Measurements from ENCODE around the gene CDC73.
"Not testable (repeated sequence)": the region's sequence is repeated elsewhere in the genome, so short reads cannot be mapped to it uniquely, and the experiment has no call there.

The CDC73 gene

DNA sequence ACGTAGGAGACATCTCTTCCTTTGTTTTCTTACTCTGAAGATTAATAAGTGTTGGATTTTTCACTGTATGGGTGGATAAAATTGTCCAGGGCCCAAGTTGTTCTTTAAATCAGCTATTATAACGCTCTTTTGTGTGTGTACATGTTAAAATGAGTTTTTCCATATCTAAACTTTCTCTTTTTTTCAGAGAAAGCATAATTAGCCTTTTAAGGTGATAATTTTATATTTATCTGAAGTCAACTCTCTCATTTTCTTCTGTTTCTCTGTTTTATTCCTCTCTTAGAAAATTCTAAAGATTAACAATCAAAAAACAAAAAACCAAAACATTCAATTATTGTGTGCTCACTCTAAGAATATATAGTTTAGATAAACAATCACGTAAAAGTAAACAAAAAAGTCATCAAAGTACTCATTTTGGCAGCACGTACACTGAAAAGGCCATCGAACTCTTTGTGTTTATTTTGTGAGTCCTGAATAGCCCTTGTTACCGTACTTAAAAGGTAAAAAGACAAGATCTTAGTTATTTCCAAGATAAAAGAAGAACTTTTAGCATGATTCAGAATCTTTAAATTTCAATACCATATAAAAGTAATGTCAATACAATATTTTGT is 7.2 kb upstream of the CDC73 start:
- no peak for DNase-seq

DNA sequence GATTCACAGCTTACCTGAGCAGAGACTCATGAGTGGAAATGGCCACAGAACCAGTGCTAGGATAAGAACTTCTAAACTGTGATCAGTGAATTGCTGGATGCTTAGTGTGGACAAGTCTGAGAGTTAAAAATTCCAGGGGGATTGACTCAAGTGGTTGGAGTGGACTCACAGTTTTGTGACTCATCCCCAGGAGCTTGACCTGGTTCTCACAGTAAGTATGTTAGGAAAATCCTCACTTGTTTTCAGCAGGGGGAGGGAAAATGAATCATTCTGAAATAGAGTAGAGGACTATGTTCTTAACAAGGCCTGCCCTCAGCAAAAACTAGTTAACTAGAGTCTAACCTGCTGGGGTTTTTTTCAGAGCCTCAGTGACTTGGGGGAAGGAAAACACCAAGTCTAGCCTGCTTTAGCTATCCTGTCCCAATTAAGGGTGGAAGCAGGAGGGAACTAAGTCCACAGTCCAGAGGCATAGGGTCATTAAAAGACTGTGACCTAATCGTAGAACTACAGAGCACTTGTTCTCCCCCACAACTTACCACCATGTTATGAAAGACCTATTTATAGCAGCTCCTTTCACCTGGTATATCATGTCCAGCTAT is 6.1 kb upstream of the CDC73 start:
- no peak for DNase-seq

DNA sequence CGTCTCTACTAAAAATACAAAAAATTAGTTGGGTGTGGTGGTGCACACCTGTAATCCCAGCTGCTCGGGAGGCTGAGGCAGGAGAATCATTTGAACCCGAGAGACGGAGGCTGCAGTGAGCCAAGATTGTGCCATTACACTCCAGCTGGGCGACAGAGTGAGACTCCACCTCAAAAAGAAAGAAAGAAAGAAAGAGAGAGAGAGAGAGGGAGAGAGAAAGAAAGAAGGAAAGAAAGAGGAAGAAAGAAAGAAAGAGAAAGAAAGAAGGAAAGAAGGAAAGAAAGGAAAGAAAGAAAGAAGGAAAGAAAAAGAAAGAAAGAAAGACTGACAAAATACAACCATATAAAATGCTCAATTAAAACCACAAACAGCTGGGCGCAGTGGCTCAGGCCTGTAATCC is 4.7 kb upstream of the CDC73 start:
- DNase-seq: not testable (repeated sequence)

DNA sequence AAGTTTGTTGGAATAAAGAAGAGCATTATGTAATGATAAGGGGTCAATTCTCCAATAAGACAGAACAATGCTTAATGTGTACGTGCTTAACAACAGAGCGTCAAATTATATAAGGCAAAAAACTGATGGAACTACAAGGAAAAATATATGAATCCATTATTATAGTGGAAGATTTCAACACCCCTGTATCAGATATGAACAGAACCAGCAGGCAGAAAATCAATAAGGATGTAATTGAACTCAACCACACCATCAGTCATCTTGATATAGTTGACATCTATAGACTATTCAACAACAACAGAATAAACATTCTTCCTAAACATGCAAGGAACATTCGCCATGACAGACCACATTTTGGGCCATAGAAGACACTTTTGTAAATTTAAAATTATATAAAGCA is 3.6 kb upstream of the CDC73 start:
- no peak for DNase-seq

DNA sequence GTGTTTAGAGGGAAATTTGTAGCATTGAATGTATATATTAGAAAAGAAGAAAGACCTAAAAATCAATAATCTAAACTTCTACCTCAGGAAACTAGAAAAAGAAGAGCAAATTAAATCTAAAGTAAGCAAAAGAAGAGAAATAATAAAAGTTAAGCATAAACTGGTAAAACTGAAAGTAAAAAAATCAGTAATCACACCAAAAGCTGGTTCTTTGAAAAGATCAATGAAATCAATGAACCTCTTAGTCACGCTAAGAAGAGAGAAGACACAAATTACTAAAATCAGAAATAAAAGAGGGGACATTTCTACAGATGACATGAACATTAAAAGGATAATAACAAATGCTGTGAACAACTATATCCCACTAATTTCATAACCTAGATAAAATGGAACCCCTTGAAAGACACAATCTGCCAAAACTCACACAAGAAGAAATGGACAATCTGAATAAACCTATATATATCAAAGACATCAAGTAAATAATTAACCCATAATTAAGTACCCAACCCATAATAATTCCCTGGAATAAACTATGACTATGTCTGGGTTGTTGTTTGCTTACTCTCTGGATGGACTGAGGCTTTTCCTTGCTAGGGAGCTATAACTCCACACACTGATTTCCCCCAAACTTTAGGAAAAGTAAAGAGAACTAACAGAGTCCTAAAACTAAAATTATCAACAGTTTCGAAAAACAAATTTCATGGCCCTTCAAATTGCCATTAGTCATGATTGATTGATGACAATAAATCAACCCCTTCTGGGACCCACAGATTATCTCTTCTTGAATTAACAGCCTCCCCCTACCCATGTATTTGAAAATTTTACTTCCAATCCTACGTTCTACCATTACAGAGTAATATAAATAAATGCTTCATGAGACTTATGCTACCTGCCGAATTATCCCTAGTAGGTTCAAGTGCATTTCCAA is 2.8 kb upstream of the CDC73 start:
- no peak for DNase-seq

DNA sequence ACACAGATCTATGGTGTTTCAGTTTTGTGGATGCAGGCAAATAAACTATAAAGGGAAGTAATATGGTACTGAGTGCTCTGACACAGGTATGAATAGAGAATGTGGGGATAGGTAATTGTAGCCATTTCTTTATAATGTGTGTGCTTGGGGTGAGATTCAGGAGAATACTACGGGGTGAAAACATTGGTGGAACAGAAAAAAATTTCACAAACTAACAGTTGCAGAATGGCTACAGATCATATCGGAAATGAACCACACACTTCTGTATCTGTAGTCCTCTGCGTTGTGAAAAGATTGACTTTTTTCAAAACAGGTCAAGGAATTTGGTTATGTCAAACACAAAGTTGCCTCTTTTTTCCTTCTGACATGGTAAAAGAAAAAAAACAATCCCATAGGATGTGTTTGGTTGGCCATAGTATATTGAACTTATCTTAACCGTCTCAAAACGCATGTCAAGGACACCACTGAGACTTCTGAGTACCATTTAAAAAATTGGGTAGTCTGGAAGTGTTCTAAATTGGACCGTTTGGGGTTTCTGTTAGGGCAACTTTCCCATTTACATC is 1.1 kb upstream of the CDC73 start:
- DNase-seq: no peak

DNA sequence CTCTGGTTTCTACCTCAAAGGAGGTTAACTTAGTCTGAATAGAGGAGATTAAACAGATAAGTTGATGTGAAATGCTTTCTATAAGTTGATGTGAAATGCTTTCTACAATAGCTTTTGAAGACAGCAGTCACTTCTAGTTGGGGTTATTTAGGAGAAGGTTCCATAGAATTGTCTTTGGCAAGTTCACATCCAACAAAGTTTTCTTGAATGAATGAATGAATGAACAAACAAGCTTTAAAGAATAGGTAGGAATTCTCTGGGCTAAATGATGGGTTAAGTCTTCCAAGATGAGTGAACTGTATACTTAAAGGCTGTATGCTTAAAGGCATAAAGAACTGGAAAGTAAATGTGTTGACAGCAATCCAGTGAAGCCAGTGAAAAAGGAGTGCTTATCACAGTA is 1.9 kb downstream of the CDC73 start:
- no peak for DNase-seq

DNA sequence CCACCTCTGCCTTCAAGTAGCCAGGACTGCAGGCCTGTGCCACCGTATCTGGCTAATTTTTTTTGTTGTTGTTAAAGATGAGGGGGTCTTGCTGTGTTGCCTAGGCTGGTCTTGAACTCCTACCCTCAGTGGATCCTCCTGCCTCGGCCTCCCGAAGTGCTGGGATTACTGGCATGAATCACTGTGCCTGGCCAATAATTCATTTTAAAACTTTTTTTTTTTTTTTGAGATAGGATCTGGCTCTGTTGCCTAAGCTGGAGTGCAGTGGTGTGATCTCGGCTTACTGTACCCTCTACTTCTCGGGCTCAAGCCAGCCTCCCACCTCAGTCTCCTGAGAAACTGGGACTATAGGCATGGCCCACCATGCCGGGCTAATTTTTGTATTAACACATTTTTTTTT is 3.5 kb downstream of the CDC73 start:
- DNase-seq: no peak

DNA sequence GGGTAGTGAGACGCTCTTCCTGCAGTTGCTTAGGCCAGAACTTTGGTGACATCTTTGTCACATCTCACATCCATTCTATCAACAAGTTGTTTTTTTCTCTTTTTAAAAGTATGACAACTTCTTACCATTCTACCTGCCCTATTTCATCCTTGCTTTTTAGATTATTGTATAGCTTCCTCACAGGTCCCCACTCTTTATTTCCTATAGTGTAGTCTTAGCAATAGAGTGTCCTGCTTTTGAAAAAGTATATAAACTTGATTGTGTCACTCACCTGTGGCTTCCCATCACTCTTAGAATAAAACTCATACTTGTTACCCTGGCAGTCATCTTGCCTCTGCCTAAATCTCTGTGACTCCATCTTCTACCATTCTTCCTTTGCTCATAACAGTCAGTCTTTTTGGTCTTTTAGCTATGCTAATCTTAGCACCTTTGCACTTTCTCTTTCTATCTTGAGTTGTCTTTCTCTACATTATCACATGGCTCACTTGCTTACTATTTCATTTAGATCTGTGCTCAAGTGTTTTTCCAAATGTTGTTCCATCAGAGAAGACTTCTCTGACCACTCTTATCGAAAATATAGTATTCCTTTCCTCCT is 9.5 kb downstream of the CDC73 start:
- no peak for DNase-seq

DNA sequence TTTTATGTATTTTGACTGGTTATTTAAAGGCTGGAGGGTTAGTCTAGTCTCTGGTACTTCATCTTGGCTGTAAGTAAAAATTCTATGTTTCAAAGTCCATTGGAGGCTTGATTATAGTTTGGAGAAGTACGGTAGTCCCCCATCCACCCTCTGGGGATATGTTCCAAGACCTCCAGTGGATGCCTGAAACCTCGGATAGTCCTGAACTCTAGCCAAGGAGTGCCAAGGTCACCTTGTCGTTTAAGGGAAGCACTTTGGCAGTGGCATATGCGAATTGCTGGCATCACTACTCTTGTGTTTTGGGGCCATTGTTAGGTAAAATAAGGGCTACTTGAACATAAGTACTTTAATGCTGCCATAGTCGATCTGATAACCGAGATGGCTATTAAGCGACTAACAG is 18.4 kb downstream of the CDC73 start:
- no peak for DNase-seq

DNA sequence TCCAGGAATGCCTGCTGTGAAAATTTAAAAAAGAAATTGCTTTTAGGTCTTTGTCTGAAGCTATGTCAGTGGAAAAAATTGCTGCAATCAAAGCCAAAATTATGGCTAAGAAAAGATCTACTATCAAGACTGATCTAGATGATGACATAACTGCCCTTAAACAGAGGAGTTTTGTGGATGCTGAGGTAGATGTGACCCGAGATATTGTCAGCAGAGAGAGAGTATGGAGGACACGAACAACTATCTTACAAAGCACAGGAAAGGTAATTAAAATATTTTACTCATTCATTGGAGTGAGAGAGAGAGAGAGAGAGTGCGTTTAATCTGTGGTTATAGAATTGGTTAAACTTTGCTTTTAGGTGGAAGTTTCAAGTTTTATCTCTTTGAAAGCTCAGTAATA is 20.0 kb downstream of the CDC73 start:
- no peak for DNase-seq

DNA sequence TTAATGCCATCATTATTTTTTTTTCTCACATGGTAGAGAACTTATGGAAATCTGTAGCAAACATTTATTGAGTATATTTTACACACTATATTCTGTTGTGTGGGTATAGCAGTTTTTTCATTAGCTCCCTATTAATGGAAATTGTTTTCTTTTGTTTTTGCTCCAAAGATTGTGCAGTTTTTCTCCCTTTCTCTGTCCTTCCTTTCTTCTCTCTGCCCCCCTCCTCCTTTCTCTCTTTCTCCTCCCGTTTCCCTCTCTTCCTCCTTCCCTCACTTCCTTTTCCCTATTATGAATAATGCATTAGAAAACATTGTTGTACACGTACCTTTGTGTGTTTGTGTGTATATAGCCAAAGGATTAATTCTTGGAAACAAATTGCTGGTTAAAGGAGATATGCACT is 20.6 kb downstream of the CDC73 start:
- no peak for DNase-seq

DNA sequence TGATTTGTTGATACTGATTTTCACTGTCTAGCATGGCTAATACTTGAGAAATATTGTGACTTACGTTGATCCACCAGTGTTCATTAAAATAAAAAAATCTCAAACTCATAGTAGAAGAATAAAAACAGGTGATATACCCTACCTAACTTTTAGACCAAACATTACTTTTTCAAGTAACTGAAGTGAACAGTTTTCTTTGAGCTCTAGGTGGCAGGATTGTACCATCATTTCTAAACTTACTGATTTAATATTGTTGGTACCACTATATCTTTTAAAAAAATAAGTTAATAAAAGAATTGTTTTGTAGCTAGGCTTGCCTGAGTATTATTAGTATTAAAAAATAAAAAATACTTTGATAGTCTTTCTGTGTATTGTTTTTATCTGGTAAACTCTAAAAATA is 21.5 kb downstream of the CDC73 start:
- no peak for DNase-seq

DNA sequence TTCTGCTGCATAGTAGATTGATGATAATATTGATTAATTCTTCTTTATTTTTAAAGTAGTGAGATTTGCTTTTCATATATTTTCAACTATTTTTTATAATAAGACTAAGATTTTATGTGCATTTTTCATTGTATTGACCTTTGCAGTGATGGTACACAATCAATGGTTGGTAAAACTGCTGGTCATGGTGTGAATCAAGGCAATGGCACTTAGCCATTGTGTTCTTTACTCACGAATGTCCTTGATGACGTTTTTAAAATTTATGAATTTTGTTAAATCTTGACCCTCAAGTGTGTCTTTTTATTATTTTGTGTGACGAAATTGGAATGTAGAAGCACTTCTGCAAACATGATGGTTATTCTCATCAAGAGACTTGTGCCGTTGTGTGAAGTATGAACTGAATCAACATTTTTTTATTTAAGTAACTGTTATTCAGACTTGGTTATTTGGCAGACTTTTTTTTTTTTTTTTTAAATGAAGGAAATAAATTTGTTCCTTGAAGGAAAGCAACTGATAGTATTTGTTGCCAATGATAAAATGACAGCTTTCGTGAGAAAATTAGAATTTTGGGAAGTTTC is 22.6 kb downstream of the CDC73 start:
- DNase-seq: no peak

DNA sequence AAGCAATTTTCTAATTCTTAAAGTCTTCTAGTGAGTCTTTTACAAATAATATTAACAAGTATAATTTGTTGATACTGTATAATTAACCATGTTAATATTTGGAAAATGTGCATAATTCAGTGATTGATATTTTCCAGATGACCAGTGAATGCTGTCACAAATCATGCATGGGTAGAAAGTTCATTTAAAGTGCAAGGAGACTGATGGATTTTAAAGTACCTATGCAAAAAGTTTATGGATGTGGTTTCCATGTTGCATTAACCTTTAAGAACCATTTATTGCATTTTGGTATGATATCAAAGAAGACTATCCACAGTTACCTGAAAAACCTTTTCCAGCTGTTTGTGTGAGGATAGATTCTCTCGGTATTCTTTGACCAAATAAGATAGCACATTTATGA is 23.2 kb downstream of the CDC73 start:
- no peak for DNase-seq

DNA sequence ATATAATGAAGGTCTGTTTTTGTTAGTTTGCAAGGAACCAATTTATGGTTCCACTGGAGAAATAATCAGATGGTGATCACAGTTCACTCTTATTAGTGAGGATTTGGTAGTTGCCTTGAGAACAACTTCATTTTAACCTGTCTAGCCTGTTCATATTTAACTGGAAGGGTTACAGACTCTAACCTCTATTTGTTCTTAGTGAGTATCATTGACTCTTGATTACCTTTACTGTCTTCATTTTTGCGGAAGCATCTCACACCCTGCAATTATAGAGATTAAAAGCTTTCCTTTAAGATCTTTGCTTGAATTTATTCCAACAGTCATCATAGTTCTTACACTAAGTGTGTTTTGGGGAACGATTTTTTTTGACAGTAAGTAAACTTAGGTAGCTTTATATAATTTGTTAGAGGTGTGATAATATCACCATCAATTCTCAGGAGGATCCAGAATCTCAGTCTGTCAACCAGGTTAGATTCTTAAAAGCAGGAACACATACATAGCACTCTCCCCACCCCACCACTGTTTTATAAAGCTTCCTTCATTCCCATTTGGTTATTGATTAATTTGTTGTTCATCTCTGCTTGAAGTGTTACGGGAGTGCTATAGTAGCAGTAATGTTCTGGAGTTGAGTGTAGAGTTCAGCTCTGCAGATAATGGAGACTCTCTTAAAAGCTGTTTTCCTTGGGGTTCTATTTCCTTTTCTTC is 34.4 kb downstream of the CDC73 start:
- no peak for DNase-seq

DNA sequence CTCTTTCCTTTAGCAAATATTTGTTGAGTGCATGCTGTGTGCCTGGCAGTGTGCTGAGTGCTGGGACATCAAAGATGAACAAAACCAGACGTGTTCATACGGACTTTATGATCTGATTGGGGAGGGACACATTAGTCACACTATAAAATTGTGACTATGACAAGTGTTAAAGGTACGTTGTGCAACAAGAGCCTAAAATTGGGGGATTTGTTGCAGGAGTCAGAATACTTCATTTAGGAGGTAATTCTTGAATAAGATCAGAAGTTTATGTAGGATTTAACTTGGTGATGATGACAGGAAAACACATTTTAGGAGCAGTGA is 35.0 kb downstream of the CDC73 start:
- DNase-seq: no peak

DNA sequence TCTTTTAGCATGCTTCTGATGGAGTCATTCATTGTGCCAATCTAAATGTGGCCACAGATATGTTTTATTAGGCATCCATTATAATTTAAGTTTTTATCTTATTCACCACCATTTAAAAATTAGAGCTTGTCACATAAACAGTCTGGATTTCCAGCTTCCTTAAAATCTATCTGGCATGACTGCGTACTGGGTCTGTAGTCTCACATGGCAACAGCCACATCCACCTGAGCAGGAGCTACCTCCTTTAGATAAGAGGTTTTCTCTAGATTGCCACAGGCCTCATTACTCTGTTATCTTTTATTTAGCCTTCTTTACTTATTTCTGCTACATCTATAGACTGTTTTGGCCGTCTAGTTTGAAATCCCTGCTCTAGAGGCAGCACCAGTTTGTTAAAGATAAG is 35.5 kb downstream of the CDC73 start:
- DNase-seq: no peak

DNA sequence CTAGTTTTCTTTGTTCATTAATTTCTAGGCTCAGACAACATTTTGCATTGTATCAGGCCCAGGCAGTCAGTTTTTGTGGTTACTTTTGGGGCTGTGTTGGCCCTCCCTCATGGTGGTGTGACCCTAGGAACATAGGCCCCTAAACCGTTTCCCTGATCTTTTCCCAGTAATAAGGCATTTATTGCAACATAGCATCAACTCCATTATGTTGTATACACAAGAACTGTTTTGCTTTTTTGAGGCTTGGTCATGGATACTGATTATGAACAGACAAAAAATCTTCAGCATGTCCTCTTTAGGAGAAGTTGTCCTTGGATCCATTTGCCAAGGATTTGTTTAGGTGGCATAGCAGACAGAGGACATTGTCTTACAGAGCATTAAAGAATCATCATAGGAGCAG is 54.3 kb downstream of the CDC73 start:
- DNase-seq: no peak

DNA sequence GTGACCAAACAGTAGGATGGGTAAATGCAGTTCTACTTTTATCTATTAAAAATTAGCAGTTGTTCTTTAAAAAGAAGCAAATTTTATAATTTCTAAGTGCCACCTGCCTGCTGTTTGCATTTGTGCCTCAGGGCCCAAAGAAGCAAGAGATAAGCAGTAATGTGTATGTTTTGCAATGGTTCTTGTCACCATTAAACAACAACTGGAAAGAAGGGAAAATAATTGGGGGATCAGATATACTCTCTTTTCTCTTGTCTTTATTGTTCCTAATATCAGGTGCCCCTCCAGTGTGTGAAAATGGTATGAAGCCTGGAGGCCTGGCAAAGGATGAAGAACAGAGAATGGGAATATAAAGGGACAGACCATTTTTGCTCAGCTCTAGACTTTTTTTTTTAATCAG is 55.0 kb downstream of the CDC73 start:
- no peak for DNase-seq

DNA sequence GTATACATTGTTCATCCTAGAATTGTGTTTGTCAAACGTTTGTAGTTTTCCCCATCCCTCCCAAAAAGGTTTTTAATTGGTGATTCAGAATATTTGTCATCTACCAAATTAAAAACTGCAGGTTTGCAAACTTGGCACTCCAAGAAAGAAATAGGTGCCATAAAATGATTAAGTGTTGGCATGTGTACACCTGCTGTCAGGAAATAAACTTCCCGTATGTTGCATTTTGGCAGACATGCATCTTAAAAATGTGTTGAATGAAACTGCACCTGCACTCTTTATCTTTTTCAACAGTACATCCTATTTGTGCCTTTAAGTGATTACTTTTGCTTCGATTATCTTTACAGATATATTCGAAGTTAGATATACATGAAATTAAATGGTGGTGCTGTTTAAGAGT is 57.3 kb downstream of the CDC73 start:
- no peak for DNase-seq

DNA sequence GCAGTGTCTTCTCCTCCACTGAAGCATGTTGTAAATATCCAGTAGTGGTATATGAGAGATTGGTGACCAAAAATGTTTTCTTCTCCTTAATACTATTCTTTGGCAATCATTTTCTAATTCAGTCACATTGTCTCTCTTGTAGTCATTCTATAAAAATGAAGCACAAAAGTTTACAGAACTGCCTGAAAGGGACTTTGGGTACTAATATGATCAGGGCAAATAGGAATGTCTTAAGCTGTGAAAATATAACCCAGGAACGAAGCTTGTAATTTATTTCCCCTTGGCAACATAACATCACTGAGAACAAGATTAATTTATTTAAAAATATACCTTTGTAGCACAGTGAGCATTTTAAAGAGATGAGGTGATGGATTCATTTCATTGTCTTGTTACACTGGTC is 59.7 kb downstream of the CDC73 start:
- no peak for DNase-seq

DNA sequence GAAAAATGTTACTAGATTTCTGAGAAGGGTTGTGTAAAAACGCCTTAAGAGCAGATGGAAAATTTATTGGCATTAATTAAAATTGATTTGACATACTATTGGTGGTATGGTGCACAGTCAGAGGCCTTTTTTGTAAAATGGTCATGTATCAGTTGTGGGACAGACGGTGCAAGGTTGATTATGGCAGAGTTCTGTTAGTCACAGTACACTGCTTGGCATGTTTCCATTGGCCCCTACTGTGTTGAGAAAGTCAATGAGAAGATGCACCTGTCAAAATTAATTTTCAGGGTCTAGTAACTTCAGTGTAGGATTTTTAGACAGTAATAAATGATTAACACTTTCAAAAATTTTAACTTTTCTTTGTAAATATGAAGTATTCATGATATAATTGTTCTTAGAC is 60.2 kb downstream of the CDC73 start:
- no peak for DNase-seq
